Psoas muscle (tissue), 8 donors: ENCODE results near the gene PTPRB. TPM values are rescaled to one million over a fixed set of nuclear protein-coding genes. Genes with fewer than 3 reads are reported as not detected.

ENCODE experiments used
- ATAC-seq, 4 donors: fragments of 200-7000 bp; cut with Tn5 transposase; one replicate each; pipeline ENCODE4 v1.9.1; 2020; ENCODE audit warnings: moderate library complexity in 3 of 4, mild to moderate bottlenecking in 2 of 4
- DNase-seq, 2 donors: peaks; one replicate each; pipeline ENCODE4 v3.0.0-alpha.2; 2020
- H3K27ac ChIP-seq: fragments of 200-600 bp; one replicate; pipeline ENCODE4 v1.8.0; 2022
- H3K27me3 ChIP-seq, 3 donors: fragments of 200-600 bp in 1 of 3; one replicate each; pipeline versions ENCODE4 v1.6.1 to v1.8.0; 2013 to 2022; ENCODE audit warnings: low read length in 2 of 3, mild to moderate bottlenecking in 2 of 3, moderate library complexity in 1 of 3; ENCODE audit not compliant: insufficient read depth in 3 of 3
- H3K36me3 ChIP-seq, 2 donors: fragments of 200-600 bp in 1 of 2; one replicate each; pipeline versions ENCODE4 v1.6.1 to v1.8.0; 2013 to 2022; ENCODE audit warnings: low read depth in 1 of 2, mild to moderate bottlenecking in 1 of 2, moderate library complexity in 1 of 2; ENCODE audit not compliant: insufficient read depth in 1 of 2
- H3K4me1 ChIP-seq: fragments of 200-600 bp; one replicate; pipeline ENCODE4 v1.8.0; 2022
- H3K4me3 ChIP-seq: fragments of 200-600 bp; one replicate; pipeline ENCODE4 v1.8.0; 2022; ENCODE audit warnings: mild to moderate bottlenecking
- H3K9me3 ChIP-seq: fragments of 200-600 bp; one replicate; pipeline ENCODE4 v1.8.0; 2022
- CTCF ChIP-seq: fragments of 200-600 bp; IDR thresholded peaks from one replicate; pipeline ENCODE4 v1.8.0; 2022; ENCODE audit warnings: antibody characterized with exemption
- WGBS, 3 donors: extraction: QIAGEN DNeasy Blood & Tissue Kit; methylation state at CpG; one replicate each; pipeline versions ENCODE4 v1.1.6 to v1.1.7; 2013; 5-methylcytosine and 5-hydroxymethylcytosine counted together
- intact Hi-C, 2 donors: fragments of 100-400 bp; cut with DNase I; formaldehyde crosslinking; loops; one replicate each; pipeline versions ENCODE4 v1.11.0 to v1.14.2; 2022
- polyA plus RNA-seq, 3 donors: library from polyadenylated mRNA; stranded (reverse); fragments of 200-250 nt; gene quantifications; one replicate each; pipeline ENCODE4 v1.2.3, GENCODE V29; 2013
- total RNA-seq, 4 donors: library from RNA; stranded (reverse); fragmentation: NEBNext Ultra II Directional in 2 of 4; extraction: Animal tissue kit (Norgen Biotek cat#: 25700) in 2 of 4; gene quantifications; one replicate each; pipeline versions ENCODE4 v1.2.1 to v1.2.4, GENCODE V29; 2021 to 2023
- donor health status: healthy with polysubstance abuse.
- donor health status: DM: no; HTN: no; CAD: no; lungs with moderate emphysema.
- donor health status: Bipolar disorder and iron deficiency.
- donor health status: healthy.
- donor health status: DM: yes; HTN: yes; CAD: no.
- donor health status: DM: no; HTN: no; CAD: no.
- donor health status: DM: no; HTN: no; CAD: no.
- donor health status: DM: yes; HTN: yes; CAD: no.

PTPRB gene
- total and polyA plus RNA-seq, 7 donors: 6.5 to 32.1 (median 10.9) TPM

- H3K9me3 ChIP-seq: no peaks in the 10 kb centered on the region
- 72 to 80% (median 75%) methylated on average over 2 of the region's 2 CpGs for WGBS, 3 donors
Observed at GRCh38 chr12:70486588-70486987, 150.6 kb downstream of the PTPRB start.

GRCh38 chr12:70485704-70486103 lies 151.5 kb downstream of the PTPRB start:
- Histone ChIP-seq H3K4me3 (no peak overlapping the region), H3K4me1 (no peaks in the 10 kb centered on the region), H3K27ac (no peak overlapping the region), H3K9me3 (no peaks in the 10 kb centered on the region), H3K36me3 (no peaks in the 10 kb centered on the region), H3K27me3 (no peaks in the 10 kb centered on the region)
- DNase-seq (no peak), ATAC-seq (no peak)
- WGBS, 3 donors: 65 to 77% (median 75%) methylated on average over 3 of the region's 3 CpGs
- intact Hi-C loops: no loop called here
- TF ChIP-seq CTCF: no peak

More at GRCh38 chr12:70486588-70486987, 150.6 kb downstream of the PTPRB start:
- H3K4me3 ChIP-seq: no peak overlapping the region
- no peak for TF ChIP-seq CTCF
- no peaks in the 10 kb centered on the region for H3K27me3 ChIP-seq
- H3K27ac ChIP-seq: no peak overlapping the region
- ATAC-seq: no peak
- intact Hi-C loops: no loop called here
- no peaks in the 10 kb centered on the region for H3K4me1 ChIP-seq
- H3K36me3 ChIP-seq: no peaks in the 10 kb centered on the region
- no peak for DNase-seq

- Histone ChIP-seq H3K27me3 (no peaks in the 10 kb centered on the region), H3K36me3 (no peaks in the 10 kb centered on the region), H3K4me3 (no peak overlapping the region), H3K27ac (no peak overlapping the region), H3K9me3 (no peaks in the 10 kb centered on the region), H3K4me1 (no peaks in the 10 kb centered on the region)
- no peak for DNase-seq
- WGBS, 3 donors: 76 to 91% (median 87%) methylated on average over 1 of the region's 1 CpG
- no peak for ATAC-seq
- TF ChIP-seq CTCF: no peak
- intact Hi-C loops: no loop called here
Observed at GRCh38 chr12:70484464-70484863, 152.8 kb downstream of the PTPRB start.

GRCh38 chr12:70482764-70483163 lies 154.5 kb downstream of the PTPRB start:
- TF ChIP-seq CTCF: no peak

GRCh38 chr12:70469221-70469820 lies 167.9 kb downstream of the PTPRB start:
- Histone ChIP-seq H3K4me3 (no peak overlapping the region), H3K4me1 (no peaks in the 10 kb centered on the region), H3K27me3 (no peaks in the 10 kb centered on the region), H3K36me3 (no peaks in the 10 kb centered on the region), H3K9me3 (no peaks in the 10 kb centered on the region), H3K27ac (no peak overlapping the region)
- no peak for ATAC-seq
- 93 to 94% (median 94%) methylated on average over 12 of the region's 12 CpGs for WGBS, 3 donors
- DNase-seq: no peak
- intact Hi-C loops: no loop called here
- TF ChIP-seq CTCF: no peak

More at GRCh38 chr12:70482764-70483163, 154.5 kb downstream of the PTPRB start:
- WGBS, 3 donors: 68 to 77% (median 74%) methylated on average over 1 of the region's 1 CpG
- Histone ChIP-seq H3K9me3 (no peaks in the 10 kb centered on the region), H3K4me3 (no peak overlapping the region), H3K27me3 (no peaks in the 10 kb centered on the region), H3K27ac (no peak overlapping the region), H3K36me3 (no peaks in the 10 kb centered on the region), H3K4me1 (no peaks in the 10 kb centered on the region)
- intact Hi-C loops: no loop called here
- DNase-seq (no peak), ATAC-seq (no peak)
